Measurements from ENCODE around the gene CDSN.

GRCh38 chr6:31163922-31164321 lies 43.7 kb upstream of the CDSN start:
- TF ChIP-seq CTCF (IDR thresholded peaks at IDR 0.05), result no peak
- TF ChIP-seq POLR2A (IDR thresholded peaks at IDR 0.05), result no peak

Data from thyroid gland (tissue), 4 donors.